Measurements from ENCODE around the gene WWC2. TPM values are rescaled to one million over a fixed set of nuclear protein-coding genes. Genes with fewer than 3 reads are reported as not detected.
A peak's percentile ranks its signal among the peaks of the same experiment; 100 is the strongest.

The WWC2 gene
- polyA plus RNA-seq, 2 of the 4 experiments (the other 2 are of a cell fraction), result 14.9 to 26.9 TPM

- FAIRE-seq (no peak), DNase-seq (ENCODE audit: low read depth in 1 of 2, low spot score in 1 of 2) (peak; percentile 47 to 67), ATAC-seq (peak; percentile 95 to 96)
- H3K4me2 ChIP-seq, result no peak overlapping the region
- peak overlapping the region; percentile 12 to 65; a peak in 2 of 6 replicates for H3K27ac ChIP-seq
- H3K9me3 ChIP-seq, result no peaks in the 10 kb centered on the region
- no peak for TF ChIP-seq POLR2AphosphoS2 (conservative IDR thresholded peaks at IDR 0.05; ENCODE audit: low read length)
- TF ChIP-seq HES2 (IDR thresholded peaks at IDR 0.05), result no peak
- TF ChIP-seq ATOH8 (CRISPR knock-in tag; IDR thresholded peaks at IDR 0.05; ENCODE audit: low read depth), result no peak
- TF ChIP-seq ZSCAN20 (CRISPR knock-in tag; IDR thresholded peaks at IDR 0.05), result no peak
- TF ChIP-seq HEYL (CRISPR knock-in tag; IDR thresholded peaks at IDR 0.05), result no peak
- TF ChIP-seq RAD21 (conservative IDR thresholded peaks at IDR 0.05 in 1 of 2, IDR thresholded peaks at IDR 0.05 in 1 of 2), result peak; percentile 70 to 81
- TF ChIP-seq FOXS1 (CRISPR knock-in tag; IDR thresholded peaks at IDR 0.05), result no peak
- TF ChIP-seq CBX2 (IDR thresholded peaks at IDR 0.05; ENCODE audit: borderline replicate concordance, low read depth), result no peak
- no peak for TF ChIP-seq PBX3 (IDR thresholded peaks at IDR 0.05)
- no peak for TF ChIP-seq HDAC2 (IDR thresholded peaks at IDR 0.05)
- no peak for TF ChIP-seq MAFK (IDR thresholded peaks at IDR 0.05; ENCODE audit: partially characterized antibody)
- TF ChIP-seq E2F6 (IDR thresholded peaks at IDR 0.05; ENCODE audit: borderline replicate concordance, low read depth), result no peak
- TF ChIP-seq HOXA7 (CRISPR knock-in tag; IDR thresholded peaks at IDR 0.05), result no peak
- TF ChIP-seq SMC3 (IDR thresholded peaks at IDR 0.05), result peak; percentile 61
- no peak for TF ChIP-seq USF2 (IDR thresholded peaks at IDR 0.05)
- TF ChIP-seq RARB (CRISPR knock-in tag; IDR thresholded peaks at IDR 0.05), result no peak
- TF ChIP-seq CEBPB (IDR thresholded peaks at IDR 0.05), result no peak
- TF ChIP-seq CBX8 (IDR thresholded peaks at IDR 0.05), result no peak
- peak; percentile 61 for TF ChIP-seq CTCF (IDR thresholded peaks at IDR 0.05)
- no peak for TF ChIP-seq MAX (IDR thresholded peaks at IDR 0.05)
- TF ChIP-seq ELK1 (IDR thresholded peaks at IDR 0.05; ENCODE audit: low read depth, low read length), result no peak
- TF ChIP-seq NR3C1 (IDR thresholded peaks at IDR 0.05), result no peak
- no peak overlapping the region for H3K4me3 ChIP-seq
- H3K4me1 ChIP-seq, result peaks cover 16% of the 10 kb centered on the region
- 14% methylated on average over 7 of the region's 7 CpGs for WGBS (ENCODE audit: missing lambda C conversion rate)
- CTCF ChIA-PET, result interaction anchor here (0.6 to 5.2 kb wide), 53 partner anchors 11 to 548 kb away, joined by 3 to 86 read pairs (median 4); partner anchors contain the start of gene WWC2
- POLR2A ChIA-PET, result no interaction called here
These were observed 163.1 kb downstream of the WWC2 start for GRCh38 chr4:183261953-183262775.

Measured in A549 (cell line).